Large intestine (tissue), 3 donors: Measurements from ENCODE around the gene TBCD. TPM values are rescaled to one million over a fixed set of nuclear protein-coding genes. Genes with fewer than 3 reads are reported as not detected.

Source experiments
- DNase-seq, 2 donors: peaks; one replicate each; pipeline versions ENCODE4 v3.0.0 to v3.0.0-alpha.2; 2013
- H3K27ac ChIP-seq: one replicate; pipeline ENCODE4 v1.5.1; 2013; ENCODE audit warnings: low read length
- H3K27me3 ChIP-seq: 2 replicates; pipeline ENCODE4 v1.6.1; 2013; ENCODE audit warnings: low read length; ENCODE audit not compliant: control insufficient read depth, insufficient read depth
- H3K36me3 ChIP-seq: 2 replicates; pipeline ENCODE4 v1.6.1; 2013; ENCODE audit warnings: low read length; ENCODE audit not compliant: control insufficient read depth, insufficient read depth
- H3K4me1 ChIP-seq: one replicate; pipeline ENCODE4 v1.6.1; 2013; ENCODE audit warnings: low read length; ENCODE audit not compliant: control insufficient read depth, insufficient read depth
- H3K4me3 ChIP-seq: one replicate; pipeline ENCODE4 v1.5.1; 2013; ENCODE audit warnings: low read length
- H3K9me3 ChIP-seq: one replicate; pipeline ENCODE4 v1.6.1; 2013; ENCODE audit warnings: mild to moderate bottlenecking, low read depth, low read length, moderate library complexity; ENCODE audit not compliant: control insufficient read depth
- WGBS: methylation state at CpG from one replicate; pipeline ENCODE4 v1.1.5; 2013; ENCODE audit warnings: low lambda C conversion rate; ENCODE audit not compliant: insufficient coverage; 5-methylcytosine and 5-hydroxymethylcytosine counted together
- polyA plus RNA-seq: library from polyadenylated mRNA; unstranded; fragments of 120-200 nt; gene quantifications from one replicate; pipeline ENCODE4 v1.2.1, GENCODE V29; 2013

The TBCD gene
- polyA plus RNA-seq, 1 donor: 81.9 TPM

GRCh38 chr17:82745524-82745923, 6.3 kb upstream of the TBCD start:
- no peak for DNase-seq
- Histone ChIP-seq H3K4me3 (no peak overlapping the region), H3K4me1 (peaks cover 24% of the 10 kb centered on the region), H3K36me3 (peaks cover 40% of the 10 kb centered on the region), H3K27me3 (no peaks in the 10 kb centered on the region), H3K27ac (no peak overlapping the region), H3K9me3 (peaks cover 27% of the 10 kb centered on the region)
- WGBS: no CpG with 5 or more reads among the region's 8 CpGs

DNA sequence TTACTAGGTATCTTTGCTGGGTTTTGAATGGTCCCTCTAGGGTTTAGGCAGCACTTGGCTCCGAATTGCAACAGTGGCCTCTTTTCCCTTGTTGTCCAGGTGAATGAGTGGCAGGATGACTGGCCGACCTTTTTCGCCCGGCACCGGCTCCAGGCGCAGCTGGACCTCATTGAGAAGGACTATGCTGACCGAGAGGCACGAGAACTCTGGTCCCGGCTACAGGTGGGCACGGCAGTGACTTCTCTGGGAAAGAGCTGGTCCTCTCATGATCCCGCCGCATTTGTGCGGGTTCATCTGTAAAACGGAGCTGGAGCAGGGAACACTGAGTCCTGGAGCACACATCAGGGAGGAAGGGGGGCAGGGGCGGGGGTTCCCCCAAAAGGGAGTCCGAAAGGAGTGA, 3.1 kb upstream of the TBCD start:
- peaks cover 8% of the 10 kb centered on the region for H3K4me1 ChIP-seq
- H3K36me3 ChIP-seq: peaks cover 15% of the 10 kb centered on the region
- no peak overlapping the region for H3K27ac ChIP-seq
- DNase-seq: no peak
- H3K27me3 ChIP-seq: no peaks in the 10 kb centered on the region
- no peak overlapping the region for H3K4me3 ChIP-seq
- peaks cover 23% of the 10 kb centered on the region for H3K9me3 ChIP-seq
- no CpG with 5 or more reads among the region's 16 CpGs for WGBS

GRCh38 chr17:82750241-82750908, 1.5 kb upstream of the TBCD start:
- Histone ChIP-seq H3K27ac (peak overlapping the region; percentile 35), H3K27me3 (no peaks in the 10 kb centered on the region), H3K4me3 (no peak overlapping the region), H3K36me3 (peaks cover 12% of the 10 kb centered on the region), H3K9me3 (peaks cover 23% of the 10 kb centered on the region), H3K4me1 (peaks cover 11% of the 10 kb centered on the region)
- DNase-seq: peak in 1 of 2 donors; percentile 47
- WGBS: no CpG with 5 or more reads among the region's 40 CpGs

- Histone ChIP-seq H3K27me3 (no peaks in the 10 kb centered on the region), H3K27ac (peak overlapping the region; percentile 74), H3K9me3 (peaks cover 19% of the 10 kb centered on the region), H3K4me3 (peak overlapping the region; percentile 30), H3K4me1 (peaks cover 11% of the 10 kb centered on the region), H3K36me3 (peaks cover 11% of the 10 kb centered on the region)
- no CpG with 5 or more reads among the region's 56 CpGs for WGBS
- DNase-seq: peak in 1 of 2 donors; percentile 70
These were observed 694 bp upstream of the TBCD start for GRCh38 chr17:82751171-82751570.

- Histone ChIP-seq H3K4me3 (peak overlapping the region; percentile 61), H3K27ac (peak overlapping the region; percentile 66), H3K9me3 (peaks cover 16% of the 10 kb centered on the region), H3K27me3 (no peaks in the 10 kb centered on the region), H3K36me3 (peaks cover 19% of the 10 kb centered on the region), H3K4me1 (peaks cover 11% of the 10 kb centered on the region)
- WGBS: 0% methylated on average over 1 of the region's 72 CpGs
- peak; percentile 38 to 55 for DNase-seq
These were observed 721 bp downstream of the TBCD start for GRCh38 chr17:82752371-82753200.

DNA sequence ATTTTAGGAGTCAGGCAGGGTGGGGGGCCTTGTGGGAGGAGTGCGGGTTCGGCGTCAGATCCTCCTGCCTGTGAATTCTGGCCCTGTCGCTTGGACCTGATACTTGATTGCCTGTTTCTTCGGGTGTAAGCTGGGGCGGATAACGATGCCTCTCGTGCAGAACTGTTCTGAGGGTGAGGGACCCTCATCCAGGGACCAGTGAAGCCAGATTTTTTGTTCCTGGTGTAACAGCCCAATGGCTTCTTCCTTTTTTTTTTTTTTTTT, 1.3 kb downstream of the TBCD start:
- Histone ChIP-seq H3K27ac (peak overlapping the region; percentile 66), H3K36me3 (peaks cover 20% of the 10 kb centered on the region), H3K27me3 (no peaks in the 10 kb centered on the region), H3K4me1 (peaks cover 11% of the 10 kb centered on the region), H3K4me3 (peak overlapping the region; percentile 61), H3K9me3 (peaks cover 16% of the 10 kb centered on the region)
- WGBS: 50% methylated on average over 1 of the region's 8 CpGs
- no peak for DNase-seq

GRCh38 chr17:82754297-82755208, 2.7 kb downstream of the TBCD start:
- Histone ChIP-seq H3K36me3 (peaks cover 13% of the 10 kb centered on the region), H3K27ac (no peak overlapping the region), H3K4me3 (no peak overlapping the region), H3K9me3 (peaks cover 9% of the 10 kb centered on the region), H3K4me1 (peaks cover 11% of the 10 kb centered on the region), H3K27me3 (no peaks in the 10 kb centered on the region)
- peak in 1 of 2 donors; percentile 64 for DNase-seq
- WGBS: no CpG with 5 or more reads among the region's 19 CpGs

DNA sequence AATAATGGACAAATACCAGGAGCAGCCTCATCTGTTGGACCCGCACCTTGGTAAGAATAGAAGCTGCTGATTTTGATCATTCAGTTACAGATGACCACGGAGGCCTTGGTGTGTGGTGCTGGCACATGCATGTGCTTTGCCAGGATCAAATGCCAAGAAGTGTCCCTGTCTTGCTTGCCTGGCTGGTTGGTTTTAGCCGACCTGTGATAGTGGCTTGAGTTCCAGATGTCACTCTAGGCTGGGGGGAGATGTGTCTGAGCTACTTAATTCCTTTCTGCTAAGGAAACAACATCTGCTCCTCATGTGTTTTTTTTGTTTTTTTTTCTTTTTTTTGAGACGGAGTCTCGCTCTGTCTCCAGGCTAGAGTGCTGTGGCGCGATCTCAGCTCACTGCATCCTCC, 4.3 kb downstream of the TBCD start:
- Histone ChIP-seq H3K9me3 (no peaks in the 10 kb centered on the region), H3K27me3 (no peaks in the 10 kb centered on the region), H3K4me3 (no peak overlapping the region), H3K27ac (no peak overlapping the region), H3K36me3 (peaks cover 13% of the 10 kb centered on the region), H3K4me1 (peaks cover 11% of the 10 kb centered on the region)
- 93% methylated on average over 3 of the region's 7 CpGs for WGBS
- no peak for DNase-seq

- Histone ChIP-seq H3K27me3 (no peaks in the 10 kb centered on the region), H3K4me1 (no peaks in the 10 kb centered on the region), H3K27ac (no peak overlapping the region), H3K36me3 (peaks cover 34% of the 10 kb centered on the region), H3K4me3 (no peak overlapping the region), H3K9me3 (no peaks in the 10 kb centered on the region)
- DNase-seq: no peak
- WGBS: no CpG with 5 or more reads among the region's 13 CpGs
These were observed 13.5 kb downstream of the TBCD start for GRCh38 chr17:82765371-82765770.

DNA sequence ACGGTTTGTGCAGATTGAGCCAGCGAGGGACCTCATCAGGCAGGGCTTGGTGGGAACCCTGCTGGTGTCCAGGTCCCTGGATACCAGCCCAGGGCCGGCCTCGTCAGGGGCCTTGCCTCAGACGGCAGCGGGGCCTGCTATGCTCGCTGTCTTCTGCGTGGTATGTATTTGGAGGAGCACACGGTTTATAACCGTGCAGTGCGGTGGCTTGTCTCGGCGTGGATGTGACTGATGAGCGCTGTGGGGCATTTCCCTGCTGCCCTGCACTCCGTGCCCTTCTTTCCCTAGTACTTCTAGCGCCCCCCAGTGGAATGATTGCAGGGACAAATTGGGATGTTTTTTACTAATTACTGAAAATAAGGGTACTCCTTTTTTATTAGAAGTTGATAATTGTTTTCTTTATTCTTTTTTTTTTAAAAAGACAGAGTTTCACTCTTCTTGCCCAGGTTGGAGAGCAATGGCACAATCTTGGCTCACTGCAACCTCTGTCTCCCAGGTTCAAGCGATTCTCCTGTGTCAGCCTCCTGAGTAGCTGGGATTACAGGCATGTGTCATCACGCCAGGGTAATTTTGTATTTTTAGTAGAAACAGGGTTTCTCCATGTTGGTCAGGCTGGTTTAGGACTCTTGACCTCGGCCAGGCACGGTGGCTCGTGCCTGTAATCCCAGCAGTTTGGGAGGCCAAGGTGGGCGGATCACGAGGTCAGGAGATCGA, 15.3 kb downstream of the TBCD start:
- H3K27ac ChIP-seq: no peak overlapping the region
- H3K4me1 ChIP-seq: no peaks in the 10 kb centered on the region
- no peak for DNase-seq
- H3K36me3 ChIP-seq: peaks cover 30% of the 10 kb centered on the region
- WGBS: 20% methylated on average over 2 of the region's 24 CpGs
- no peaks in the 10 kb centered on the region for H3K27me3 ChIP-seq
- H3K4me3 ChIP-seq: no peak overlapping the region
- no peaks in the 10 kb centered on the region for H3K9me3 ChIP-seq
